Skeletal muscle cell (primary cell): ENCODE results near the gene TAL2.
A peak's percentile ranks its signal among the peaks of the same experiment; 100 is the strongest.

Experiments used
- DNase-seq: peaks from one replicate; pipeline ENCODE4 v3.0.0-alpha.2; 2010; ENCODE audit warnings: low read depth
- H3K4me3 ChIP-seq: 2 replicates; pipeline ENCODE4 v1.5.1; 2011; ENCODE audit warnings: low read depth, mild to moderate bottlenecking, control low read depth, low read length, moderate library complexity

Gene TAL2

DNA sequence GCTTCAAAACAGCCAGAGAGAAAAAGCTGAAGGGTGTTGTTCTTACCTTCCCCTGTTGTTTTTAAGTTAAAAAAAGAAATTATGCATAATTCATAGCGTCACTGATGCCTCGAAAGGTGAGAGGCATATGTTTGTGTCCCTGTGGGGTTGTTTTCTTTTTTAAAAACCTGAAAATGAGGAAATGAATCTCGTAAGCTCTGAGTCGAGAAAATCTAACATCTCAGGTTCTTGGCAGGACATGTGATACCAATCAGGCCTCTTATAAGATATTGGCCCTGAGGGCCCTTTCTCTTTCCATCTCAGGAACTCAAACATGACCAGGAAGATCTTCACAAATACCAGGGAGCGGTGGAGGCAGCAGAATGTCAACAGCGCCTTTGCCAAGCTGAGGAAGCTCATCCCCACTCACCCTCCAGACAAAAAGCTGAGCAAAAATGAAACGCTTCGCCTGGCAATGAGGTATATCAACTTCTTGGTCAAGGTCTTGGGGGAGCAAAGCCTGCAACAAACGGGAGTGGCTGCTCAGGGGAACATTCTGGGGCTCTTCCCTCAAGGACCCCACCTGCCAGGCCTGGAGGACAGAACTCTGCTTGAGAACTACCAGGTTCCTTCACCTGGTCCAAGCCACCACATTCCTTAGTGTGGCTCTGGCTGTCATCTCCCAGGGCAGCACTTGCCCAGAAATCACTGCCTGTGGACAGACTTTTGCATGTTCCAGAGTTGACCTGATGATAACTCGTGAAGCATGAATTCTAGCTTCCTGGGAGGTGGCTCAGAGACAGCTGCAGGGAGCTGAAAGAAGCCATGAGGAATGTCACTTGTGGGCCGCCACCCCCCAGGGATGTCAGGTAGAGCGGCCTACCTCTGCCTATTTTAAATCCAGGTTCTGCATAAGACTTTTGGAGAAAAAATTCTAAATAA, at the start of gene TAL2:
TAL2 (plus strand) TSS at position 274 of the 921 bp plus-strand sequence; CDS start at position 314, 40 bp downstream.
- DNase-seq = no peak
- H3K4me3 ChIP-seq = no peak within 1 kb of the TSS

DNA sequence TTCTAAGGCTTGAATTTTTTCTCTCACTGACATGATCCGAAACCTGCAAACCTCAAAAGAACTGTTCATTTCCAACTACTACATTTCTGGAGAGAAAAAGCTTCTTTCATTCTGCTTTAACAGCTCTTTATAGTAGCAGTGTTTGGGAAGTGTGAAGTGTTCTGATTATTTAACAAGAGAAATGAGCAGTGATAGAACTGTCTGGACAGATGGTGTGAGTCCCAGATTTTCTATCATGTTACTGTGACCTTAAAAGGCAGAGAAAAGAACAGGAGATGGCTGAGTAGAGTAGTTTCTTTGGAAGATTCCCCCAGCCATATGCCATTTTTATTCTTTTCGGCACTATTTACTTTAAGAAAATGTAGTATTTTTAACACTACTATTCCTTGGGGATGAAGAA, 41.3 kb upstream of the TAL2 start:
- no peak for DNase-seq
- H3K4me3 ChIP-seq = no peak overlapping the region

DNA sequence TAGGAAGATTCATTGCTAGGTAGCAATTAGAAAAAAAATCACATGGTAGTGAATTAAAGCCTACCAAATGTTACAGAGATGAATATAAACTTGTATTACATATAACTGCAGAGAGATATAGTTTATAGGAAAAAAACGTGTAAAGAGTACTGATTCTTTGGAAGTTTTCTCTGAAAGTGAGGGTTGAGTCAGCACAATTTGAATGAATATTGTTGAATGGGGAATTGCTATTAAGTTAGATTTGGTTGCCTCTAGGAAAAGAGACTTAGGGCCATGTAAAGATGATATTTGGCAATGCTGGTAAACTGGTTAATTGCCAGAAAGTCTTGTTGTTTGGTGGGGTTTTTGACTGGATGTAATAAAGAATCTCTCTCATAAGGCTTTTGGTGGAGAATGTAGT, 37.2 kb upstream of the TAL2 start:
- no peak overlapping the region for H3K4me3 ChIP-seq

DNA sequence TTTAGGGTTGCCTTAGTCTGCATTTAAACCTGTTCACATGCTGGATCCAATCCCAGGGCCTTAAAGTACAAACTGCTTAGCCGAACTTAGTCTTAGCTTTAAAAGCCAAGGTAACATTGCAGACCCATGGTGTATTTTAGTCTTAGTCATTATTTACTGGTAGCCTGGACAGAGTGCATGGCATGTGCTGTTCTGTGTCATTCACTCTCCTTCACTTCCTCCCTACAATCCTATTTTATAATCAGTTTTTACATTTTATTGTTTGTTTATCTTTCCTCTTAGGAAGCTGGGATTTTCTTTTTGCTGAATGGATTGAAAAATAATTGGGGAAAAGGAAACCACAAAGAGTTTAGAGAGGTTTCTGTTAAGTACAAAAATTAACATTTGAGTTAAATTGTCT, 29.4 kb upstream of the TAL2 start:
- DNase-seq = no peak
- no peak overlapping the region for H3K4me3 ChIP-seq

More for the DNA sequence above, 37.2 kb upstream of the TAL2 start:
- no peak for DNase-seq

DNA sequence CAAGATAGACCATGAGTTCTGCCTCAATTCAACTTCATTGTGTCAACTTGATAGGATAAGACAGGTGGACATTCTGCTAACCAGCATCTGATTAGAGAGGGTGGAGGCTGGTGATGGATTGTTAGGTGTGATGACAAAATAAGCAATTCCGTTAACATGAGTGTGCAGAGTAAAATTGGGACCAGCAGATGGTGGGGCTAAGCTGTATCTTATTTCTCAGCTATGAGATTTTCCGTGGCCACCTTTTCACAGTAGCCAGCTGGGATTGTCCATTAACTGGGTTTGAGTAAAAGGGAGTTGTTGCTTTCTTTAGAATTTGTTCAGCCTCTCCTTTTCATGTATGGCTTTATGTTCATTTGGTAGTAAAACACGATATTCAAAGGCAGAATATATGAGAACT, 28.8 kb upstream of the TAL2 start:
- peak; percentile 35 for DNase-seq
- no peak overlapping the region for H3K4me3 ChIP-seq

DNA sequence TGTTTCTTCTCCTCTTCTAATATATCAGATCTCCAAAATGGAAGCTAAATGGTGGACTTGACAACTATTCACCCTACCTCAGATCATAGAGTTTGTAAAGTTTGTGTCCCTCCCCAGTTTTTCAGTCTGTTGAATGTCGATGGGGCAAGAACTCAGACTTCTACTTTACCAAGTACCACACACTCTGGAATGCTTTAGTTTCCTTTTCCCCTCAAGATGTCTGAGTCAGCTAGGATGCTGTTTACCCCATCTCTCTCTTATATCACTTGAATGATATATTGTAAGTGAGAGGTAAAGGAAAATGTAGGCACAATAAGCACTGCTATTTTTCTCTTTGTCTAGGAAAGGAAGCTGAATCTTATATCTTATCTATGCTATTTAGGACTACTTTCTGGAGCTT, 25.9 kb upstream of the TAL2 start:
- H3K4me3 ChIP-seq = no peak overlapping the region
- no peak for DNase-seq

DNA sequence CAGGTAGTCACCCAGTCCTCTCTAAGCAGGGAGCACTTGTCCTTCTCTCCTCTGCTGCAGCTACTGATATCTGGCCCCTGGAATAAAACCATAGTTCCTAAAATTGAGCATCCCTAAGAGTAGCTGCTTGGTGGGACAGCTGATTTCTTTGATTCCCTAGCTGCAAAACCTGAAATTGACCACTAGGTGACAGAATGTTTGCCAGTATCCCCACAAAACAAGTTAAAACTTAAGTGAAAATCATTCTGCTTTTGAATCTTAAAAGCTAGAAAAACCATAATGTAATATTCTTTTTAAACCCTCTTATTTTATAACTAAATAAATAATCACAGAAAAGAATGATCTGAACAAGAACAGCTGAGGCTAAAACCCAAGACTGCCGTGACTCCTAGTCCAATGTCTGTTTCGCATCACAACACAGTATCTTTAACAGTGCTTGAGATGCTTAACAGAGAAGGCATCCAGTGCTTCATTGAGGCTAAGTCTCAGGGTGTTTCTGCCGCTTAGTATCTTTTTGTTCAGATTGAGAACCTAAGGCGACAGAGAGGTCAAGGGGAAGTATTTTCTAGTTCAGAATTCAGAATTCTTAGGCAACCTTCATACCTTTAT, 24.4 kb upstream of the TAL2 start:
- H3K4me3 ChIP-seq = no peak overlapping the region
- DNase-seq = no peak

DNA sequence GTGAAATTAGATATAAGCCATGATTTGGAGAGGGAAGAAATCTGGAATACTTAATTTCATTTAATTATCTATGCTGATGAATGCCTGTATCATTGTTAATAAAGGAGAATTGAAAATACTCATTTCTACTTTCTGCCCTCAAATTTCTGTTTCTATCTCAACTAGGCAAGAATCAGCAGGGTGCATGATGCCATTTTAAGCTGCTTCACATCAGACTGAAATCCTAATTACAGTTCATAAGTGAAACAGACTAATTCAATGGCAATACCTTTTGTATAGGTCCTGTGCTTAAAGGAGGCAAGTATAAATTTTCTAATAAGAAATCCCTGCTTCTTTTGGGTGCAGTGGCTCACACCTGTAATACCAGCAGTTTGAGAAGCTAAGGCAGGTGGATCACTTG, 22.3 kb upstream of the TAL2 start:
- no peak overlapping the region for H3K4me3 ChIP-seq
- no peak for DNase-seq

DNA sequence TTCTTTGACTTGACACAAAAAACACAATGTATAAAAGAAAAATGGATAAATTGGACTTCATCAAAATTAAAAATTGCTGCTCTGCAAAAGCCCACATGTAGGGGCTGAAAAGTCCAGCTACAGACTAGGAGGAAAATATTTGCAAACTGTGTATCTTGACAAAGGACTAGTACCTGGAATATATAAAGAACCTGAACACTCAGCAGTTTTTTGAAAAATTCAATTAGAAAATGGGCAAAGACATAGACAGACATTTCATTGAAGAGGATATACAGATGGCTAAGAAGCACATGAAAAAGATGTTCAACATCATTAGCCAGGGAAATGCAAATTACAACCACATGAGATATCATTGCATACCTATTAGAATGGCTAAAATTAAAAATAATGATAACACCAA, 18.5 kb upstream of the TAL2 start:
- DNase-seq = no peak

DNA sequence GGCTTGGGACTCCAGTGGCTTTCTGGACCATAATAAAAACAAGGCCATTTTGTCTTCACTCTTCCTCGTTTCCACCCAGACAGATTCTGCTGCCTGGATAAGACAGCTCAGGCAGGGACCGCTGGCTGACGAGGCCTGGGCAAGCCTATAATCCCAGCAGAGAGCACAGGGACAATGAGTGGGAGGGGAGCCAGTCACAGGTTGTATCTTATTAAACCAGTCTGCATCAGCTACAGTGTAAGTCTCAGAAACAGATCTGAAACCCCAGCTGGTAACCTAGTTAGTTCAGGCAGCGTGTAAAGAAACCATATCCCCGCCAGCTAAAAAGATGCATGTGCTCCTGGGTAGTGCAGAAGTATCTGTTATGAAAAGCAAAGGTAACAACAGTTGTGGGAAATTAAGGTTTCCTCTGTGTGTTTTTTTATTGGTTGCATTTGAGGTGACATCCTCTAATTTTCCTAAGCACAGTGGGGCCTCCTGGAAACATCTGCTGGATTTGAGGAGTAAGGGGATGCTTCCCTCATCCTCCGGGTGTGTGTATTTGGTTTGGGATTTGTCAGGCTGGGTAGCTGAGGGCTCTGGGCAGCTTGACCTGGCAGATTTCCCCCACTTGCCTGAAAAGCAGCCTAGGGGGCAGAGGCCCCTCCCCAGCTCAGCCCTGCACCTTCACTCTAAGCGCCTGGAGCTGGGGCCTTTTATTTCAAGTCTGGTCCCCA, 15.2 kb upstream of the TAL2 start:
- H3K4me3 ChIP-seq = no peak overlapping the region
- DNase-seq = no peak

More for the DNA sequence above, 18.5 kb upstream of the TAL2 start:
- H3K4me3 ChIP-seq = no peak overlapping the region

DNA sequence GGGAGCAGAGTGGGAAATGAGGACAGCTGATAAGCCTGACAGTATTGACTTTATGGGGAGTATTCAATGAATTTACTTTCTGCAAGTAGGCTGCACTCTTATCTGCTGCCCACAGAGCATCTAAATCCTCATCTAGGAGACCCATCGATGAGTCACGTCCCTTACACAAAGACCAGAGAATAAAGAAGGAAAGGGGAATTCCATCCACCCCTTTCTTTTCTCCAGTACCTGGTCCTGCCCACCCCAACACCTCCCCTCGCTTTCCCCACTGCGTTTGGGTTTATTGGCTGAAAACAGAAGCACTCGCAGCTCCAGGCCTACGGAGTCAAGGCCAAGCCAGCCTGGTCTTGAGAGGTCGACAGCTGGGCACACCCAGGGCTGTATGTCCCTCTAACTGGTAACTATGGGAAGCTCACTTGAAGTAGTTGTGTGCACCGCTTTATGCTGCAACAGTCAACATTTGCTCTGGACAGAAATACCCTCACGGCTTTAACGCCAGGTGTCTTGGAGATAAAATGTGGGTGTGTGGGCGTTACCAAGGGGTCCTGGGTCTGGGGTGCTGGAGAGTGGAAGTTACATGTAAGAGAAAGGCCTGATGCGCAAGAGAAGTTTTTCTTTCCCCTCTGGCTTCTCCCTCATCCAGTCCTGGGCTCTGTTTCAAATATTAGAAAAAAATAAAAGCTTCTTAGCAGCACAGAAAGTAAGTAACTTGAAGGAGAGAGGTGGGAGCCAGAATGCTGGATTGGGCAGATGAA, 14.5 kb upstream of the TAL2 start:
- no peak overlapping the region for H3K4me3 ChIP-seq
- no peak for DNase-seq

DNA sequence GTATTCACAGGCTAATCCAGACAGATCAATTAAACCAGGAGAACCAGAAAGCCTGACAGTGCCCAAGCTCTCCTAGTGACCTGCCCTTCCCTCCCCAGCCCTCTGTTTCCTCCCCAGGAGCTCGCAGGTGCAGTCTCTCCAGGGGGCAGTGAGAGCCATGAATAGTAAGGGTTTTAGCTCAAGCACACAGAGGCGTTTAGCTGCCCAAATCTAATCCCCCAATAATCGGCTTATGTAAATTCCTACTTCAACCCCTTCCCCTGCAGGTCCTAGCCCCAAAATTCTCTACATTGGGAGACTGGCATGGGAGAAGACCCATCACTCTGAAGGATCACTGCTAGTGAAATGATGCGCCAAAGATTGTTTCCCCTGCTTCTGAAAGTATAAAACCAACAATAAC, 10.5 kb upstream of the TAL2 start:
- no peak overlapping the region for H3K4me3 ChIP-seq
- DNase-seq = no peak

DNA sequence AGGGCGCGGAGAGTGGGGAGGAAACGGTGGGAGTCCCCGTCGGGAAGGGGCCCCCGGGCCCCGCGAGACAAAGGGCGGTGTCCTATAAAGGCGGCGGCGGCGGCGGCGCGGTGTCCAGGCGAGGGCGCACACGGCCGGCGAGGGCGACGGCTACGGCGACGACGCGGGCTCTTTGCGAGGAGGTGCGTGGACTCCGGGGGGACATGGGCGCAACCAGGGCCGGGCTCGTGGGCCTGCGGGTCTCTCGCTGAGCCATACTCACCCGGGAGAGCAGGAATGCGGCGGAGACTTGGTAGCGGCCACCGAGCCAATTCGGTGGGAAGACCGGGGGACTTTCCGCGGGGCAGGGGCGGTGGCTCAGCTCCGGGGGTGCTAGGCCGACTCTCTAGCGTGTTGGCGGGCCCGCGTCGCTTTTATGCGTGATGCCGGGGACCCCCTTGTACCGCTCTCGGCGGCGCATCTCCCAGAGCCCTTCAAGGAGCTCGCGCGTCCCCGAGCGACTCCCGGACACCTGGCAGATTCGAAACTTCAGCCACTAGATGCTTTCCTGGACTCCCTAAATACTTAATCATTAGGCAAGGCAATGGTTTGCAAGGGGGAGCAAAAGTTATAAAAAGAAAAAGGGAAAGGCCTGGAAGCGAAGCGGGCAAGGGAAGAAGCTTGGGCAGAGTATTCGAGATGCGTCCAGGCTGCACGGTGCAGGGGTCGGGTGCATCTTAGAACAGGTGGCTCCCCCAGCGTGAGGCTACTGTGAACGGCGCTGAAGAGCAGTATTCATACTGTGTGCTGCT, 5.9 kb upstream of the TAL2 start:
- no peak for DNase-seq
- H3K4me3 ChIP-seq = peak overlapping the region; percentile 50

DNA sequence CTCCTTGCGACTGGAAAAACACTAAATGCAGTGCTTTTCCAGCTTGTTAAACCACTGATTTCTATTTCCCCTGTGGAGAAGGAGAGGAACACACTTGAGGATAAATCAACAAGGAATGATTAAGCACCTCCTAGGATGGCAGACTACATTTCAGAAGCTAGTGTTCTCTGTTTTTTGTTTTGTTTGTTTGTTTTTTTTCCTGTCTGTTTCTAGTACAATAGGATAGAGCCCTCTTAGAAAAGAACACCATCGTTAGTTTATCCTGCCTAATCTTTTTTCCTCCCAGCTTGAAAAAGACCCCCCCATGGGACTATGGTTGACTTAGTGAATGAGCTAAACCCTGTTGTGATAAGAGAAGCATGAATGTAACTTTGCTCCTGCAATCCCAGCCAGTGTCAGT, 3.9 kb upstream of the TAL2 start:
- H3K4me3 ChIP-seq = no peak overlapping the region
- DNase-seq = no peak

DNA sequence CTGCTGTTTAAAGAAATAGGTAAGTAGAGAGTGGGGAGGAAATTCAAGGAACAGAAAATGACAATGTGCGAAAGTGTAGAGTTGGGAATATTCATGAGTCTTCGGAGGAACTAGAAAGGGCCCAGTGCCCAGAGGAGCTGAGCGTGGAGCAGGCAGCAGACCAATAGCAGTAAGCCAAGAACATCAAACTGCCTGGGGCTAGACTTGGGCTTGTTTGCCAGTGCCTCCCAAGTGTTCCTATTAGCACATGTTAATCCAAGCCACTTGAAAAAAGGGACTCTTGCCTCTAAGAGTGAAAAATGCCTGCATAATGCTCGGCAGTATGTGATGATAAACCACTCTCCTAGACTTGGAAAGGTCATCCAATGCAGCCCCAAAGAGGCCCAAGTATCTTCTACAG, 1.2 kb upstream of the TAL2 start:
- no peak for DNase-seq
- no peak overlapping the region for H3K4me3 ChIP-seq

DNA sequence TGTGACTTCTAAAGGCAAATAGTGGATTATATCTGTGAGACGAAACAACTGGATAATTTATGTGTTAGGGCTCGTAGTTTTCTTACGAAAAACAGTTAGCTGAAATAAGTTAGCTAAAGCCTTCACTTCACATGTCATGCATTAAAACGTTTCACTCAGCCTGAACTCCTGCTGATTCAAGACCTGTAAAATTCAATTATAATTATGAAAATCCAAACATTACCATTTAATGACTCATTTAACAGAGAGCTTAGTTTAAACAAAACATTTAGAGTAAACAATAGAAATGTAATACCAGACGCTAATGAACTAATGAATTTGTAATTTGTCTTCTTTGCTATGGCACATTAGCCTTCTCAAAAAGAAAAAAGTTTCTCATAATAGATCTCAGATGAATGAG, 1.7 kb downstream of the TAL2 start:
- no peak overlapping the region for H3K4me3 ChIP-seq
- no peak for DNase-seq

DNA sequence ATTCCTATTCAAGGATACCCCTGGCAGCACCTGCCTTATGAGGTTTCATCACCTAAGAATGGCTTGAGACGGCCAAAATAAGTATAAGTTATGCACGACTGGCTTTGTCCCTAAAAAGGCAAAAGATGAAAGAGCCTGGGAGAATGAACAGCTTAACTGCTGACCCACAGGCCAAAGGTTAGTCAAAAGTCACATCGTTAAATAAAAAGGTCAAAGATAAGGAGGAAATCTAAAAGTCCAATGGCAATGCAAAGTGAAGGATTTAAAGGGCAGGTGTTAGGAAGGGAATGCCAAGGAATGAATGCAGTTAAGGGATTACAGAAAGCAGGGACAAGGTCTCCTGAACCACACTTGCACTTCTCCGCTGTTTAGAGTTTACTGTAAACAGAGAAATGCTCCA, 5.6 kb downstream of the TAL2 start:
- no peak overlapping the region for H3K4me3 ChIP-seq
- DNase-seq = no peak

DNA sequence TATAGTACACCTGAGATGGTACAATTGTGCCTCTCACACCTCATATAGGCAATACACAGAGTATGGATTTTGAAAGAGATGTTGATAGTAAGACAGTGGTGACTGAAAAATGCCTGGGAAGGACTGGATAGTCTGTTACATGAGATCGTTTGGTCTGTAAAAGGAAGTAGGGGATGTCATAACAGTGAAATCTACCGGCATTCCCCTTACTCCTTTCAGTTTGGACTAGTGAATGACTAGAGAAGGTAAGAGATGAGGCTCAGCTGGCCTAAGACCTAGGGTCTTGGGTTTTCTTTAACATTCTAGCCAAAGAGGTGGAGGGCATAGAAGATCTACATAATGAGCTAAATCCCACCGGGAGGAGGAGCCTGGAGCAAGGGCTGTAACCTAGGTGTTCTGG, 8.1 kb downstream of the TAL2 start:
- no peak overlapping the region for H3K4me3 ChIP-seq
- no peak for DNase-seq

DNA sequence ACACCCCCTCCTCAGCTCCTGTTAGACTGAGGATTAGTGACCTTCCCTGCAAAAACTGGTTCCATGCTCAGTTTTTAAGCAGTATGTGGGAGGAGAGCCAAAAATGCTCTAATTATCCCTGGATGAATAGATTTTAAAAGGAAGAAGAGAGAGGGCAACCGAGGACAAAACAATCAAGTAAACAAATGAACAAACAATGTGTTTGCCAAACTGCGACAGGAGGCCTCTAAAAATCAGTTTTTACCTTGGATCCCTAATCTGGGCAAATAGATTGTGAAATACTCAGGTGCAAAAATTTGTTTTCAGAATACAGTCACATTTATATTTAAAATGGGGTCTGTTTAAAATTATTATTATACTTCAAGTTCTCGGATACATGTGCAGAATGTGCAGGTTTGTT, 8.5 kb downstream of the TAL2 start:
- DNase-seq = no peak
- H3K4me3 ChIP-seq = no peak overlapping the region
